Endothelial cell (in vitro differentiated cells): ENCODE measurements around the gene ALPI. TPM values are rescaled to one million over a fixed set of nuclear protein-coding genes. Genes with fewer than 3 reads are reported as not detected.

ENCODE experiments used
- DNase-seq: peaks from one replicate; pipeline ENCODE4 v3.0.0; 2021; ENCODE audit warnings: low spot score
- H3K27ac Mint-ChIP-seq: one replicate; pipeline ENCODE4 v1.8.0; 2021; ENCODE audit warnings: mixed read lengths, inconsistent platforms; ENCODE audit not compliant: unreplicated experiment
- H3K27me3 Mint-ChIP-seq: one replicate; pipeline ENCODE4 v1.8.0; 2021; ENCODE audit warnings: mild to moderate bottlenecking, moderate library complexity, mixed read lengths, inconsistent platforms; ENCODE audit not compliant: unreplicated experiment
- H3K36me3 Mint-ChIP-seq: one replicate; pipeline ENCODE4 v1.8.0; 2021; ENCODE audit warnings: mild to moderate bottlenecking, low read depth, mixed read lengths, inconsistent platforms; ENCODE audit not compliant: unreplicated experiment
- H3K4me1 Mint-ChIP-seq: one replicate; pipeline ENCODE4 v1.8.0; 2021; ENCODE audit warnings: mild to moderate bottlenecking, mixed read lengths, inconsistent platforms; ENCODE audit not compliant: unreplicated experiment
- H3K4me3 Mint-ChIP-seq: one replicate; pipeline ENCODE4 v1.8.0; 2021; ENCODE audit warnings: mild to moderate bottlenecking, mixed read lengths, inconsistent platforms; ENCODE audit not compliant: unreplicated experiment
- H3K9me3 Mint-ChIP-seq: one replicate; pipeline ENCODE4 v1.8.0; 2021; ENCODE audit warnings: mixed read lengths, inconsistent platforms; ENCODE audit not compliant: unreplicated experiment
- total RNA-seq: library from RNA; stranded (reverse); fragmentation: NEBNext Ultra II Directional; extraction: Animal tissue kit (Norgen Biotek cat#: 25700); gene quantifications from one replicate; pipeline ENCODE4 v1.2.1, GENCODE V29; 2021; ENCODE audit not compliant: unreplicated experiment
- TF ChIP-seq, protein P1 (sequence below): fragments of 200-600 bp; sonication (generic); IDR thresholded peaks from one replicate; pipeline ENCODE4 v1.5.0; 2021; ENCODE audit warnings: antibody characterized with exemption; ENCODE audit not compliant: unreplicated experiment

ALPI gene
- total RNA-seq, 1 donor from 2014 or later: not detected

DNA sequence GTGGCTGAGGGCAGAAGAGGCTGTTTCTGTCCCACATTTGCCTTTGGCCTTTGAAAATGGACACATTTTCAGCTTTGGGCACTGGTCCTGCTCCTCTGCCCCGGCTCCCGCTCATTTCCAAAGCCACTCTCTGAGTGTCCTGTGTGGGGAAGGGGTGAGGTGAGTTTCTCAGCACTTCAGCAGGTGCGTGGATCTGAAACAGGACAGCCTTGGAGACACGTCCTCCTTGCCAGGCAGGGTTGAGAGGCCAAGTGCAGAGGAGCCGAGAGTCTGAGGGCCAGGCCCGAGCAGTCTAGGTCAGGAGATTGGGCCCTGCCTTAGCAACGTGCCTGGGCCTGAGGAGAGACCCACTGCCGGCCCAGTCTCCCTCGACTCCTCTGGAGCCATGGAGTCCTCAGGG is 21.9 kb upstream of the ALPI start:
- H3K9me3 Mint-ChIP-seq: no peaks in the 10 kb centered on the region
- H3K4me3 Mint-ChIP-seq: no peak overlapping the region
- H3K36me3 Mint-ChIP-seq: no peaks in the 10 kb centered on the region
- peaks cover 7% of the 10 kb centered on the region for H3K27me3 Mint-ChIP-seq
- TF ChIP-seq, protein P1, sequence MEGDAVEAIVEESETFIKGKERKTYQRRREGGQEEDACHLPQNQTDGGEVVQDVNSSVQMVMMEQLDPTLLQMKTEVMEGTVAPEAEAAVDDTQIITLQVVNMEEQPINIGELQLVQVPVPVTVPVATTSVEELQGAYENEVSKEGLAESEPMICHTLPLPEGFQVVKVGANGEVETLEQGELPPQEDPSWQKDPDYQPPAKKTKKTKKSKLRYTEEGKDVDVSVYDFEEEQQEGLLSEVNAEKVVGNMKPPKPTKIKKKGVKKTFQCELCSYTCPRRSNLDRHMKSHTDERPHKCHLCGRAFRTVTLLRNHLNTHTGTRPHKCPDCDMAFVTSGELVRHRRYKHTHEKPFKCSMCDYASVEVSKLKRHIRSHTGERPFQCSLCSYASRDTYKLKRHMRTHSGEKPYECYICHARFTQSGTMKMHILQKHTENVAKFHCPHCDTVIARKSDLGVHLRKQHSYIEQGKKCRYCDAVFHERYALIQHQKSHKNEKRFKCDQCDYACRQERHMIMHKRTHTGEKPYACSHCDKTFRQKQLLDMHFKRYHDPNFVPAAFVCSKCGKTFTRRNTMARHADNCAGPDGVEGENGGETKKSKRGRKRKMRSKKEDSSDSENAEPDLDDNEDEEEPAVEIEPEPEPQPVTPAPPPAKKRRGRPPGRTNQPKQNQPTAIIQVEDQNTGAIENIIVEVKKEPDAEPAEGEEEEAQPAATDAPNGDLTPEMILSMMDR: no peak
- DNase-seq: no peak
- H3K27ac Mint-ChIP-seq: no peak overlapping the region
- no peaks in the 10 kb centered on the region for H3K4me1 Mint-ChIP-seq

DNA sequence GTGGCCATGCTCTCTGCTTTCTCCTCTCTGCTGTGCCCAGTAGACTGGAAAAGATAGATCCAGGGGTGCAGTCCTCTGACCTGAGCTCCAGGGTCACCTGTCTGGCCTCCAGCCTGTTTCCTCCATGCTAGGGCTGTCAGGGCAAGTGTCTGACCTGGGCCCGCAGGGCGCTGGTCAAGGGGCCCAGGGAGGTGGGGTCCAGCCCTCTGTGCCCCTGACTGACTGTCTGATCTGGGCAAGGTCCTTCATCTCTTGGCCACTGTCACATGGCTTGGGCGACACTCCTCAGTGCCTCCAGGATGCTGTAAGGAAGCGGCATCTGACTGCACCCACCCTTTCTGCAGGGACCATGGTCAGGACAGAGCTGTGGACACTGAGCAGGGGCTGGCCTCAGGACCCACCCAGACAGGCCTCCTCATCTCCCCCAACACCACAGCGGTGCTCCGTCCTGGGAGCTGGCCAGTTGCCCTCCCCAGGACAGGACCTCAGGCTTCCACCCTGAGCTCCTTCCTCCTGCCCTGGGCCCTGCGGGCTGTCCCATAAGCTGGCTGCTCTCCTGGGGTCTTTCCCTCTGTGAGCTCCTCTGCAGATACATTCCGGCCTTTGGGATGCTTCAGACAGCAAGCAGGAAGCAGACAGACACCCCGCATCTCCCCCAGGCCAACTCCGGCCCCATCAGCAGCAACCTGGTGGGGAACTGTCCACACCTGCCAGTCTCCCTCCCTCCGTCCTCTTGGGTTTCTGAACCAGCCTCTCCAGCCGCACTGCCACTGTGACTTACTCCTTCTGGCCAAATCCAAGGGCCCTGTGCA is 21.2 kb upstream of the ALPI start:
- H3K4me3 Mint-ChIP-seq: no peak overlapping the region
- DNase-seq: no peak
- peaks cover 7% of the 10 kb centered on the region for H3K27me3 Mint-ChIP-seq
- TF ChIP-seq, protein P1: no peak
- no peaks in the 10 kb centered on the region for H3K9me3 Mint-ChIP-seq
- H3K27ac Mint-ChIP-seq: no peak overlapping the region
- H3K36me3 Mint-ChIP-seq: no peaks in the 10 kb centered on the region
- no peaks in the 10 kb centered on the region for H3K4me1 Mint-ChIP-seq

DNA sequence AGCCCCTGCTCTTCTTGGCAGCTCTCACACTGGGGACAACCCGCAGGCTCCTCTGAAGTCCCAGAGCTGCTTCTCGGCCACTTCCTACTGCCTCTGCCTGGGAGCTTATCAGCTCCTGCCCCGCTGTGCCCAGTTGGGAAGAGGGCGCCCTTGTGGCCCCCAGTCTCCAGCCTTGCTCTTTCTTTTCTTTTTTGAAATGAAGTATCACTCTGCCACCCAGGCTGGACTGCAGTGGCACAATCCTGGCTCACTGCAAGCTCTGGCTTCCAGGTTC is 20.6 kb upstream of the ALPI start:
- Mint-ChIP-seq H3K27ac (no peak overlapping the region), H3K9me3 (no peaks in the 10 kb centered on the region), H3K4me1 (no peaks in the 10 kb centered on the region), H3K27me3 (peaks cover 7% of the 10 kb centered on the region), H3K4me3 (no peak overlapping the region), H3K36me3 (no peaks in the 10 kb centered on the region)
- TF ChIP-seq, protein P1: no peak
- DNase-seq: no peak

DNA sequence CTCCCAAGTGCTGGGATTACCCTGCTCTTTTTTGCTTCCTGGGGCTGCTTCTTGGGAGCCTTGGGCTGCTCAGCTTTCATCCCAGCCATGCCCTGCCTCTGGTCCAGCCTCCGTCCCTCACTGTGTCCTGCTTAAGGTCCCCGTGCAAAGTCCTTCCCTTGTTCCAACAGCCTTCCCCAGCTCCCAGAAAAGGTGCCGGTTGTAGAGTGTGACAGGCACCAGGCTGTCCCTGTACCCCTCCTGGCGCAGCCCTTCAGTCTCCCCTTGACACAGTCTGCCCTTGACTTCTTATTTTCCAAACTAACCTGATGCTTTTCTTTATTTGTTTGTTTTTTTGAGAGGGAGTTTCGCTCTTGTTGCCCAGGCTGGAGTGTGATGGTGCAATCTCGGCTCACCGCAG is 20.1 kb upstream of the ALPI start:
- DNase-seq: no peak

More for the DNA sequence above, 20.1 kb upstream of the ALPI start:
- Mint-ChIP-seq H3K27ac (no peak overlapping the region), H3K9me3 (no peaks in the 10 kb centered on the region), H3K4me1 (no peaks in the 10 kb centered on the region), H3K36me3 (no peaks in the 10 kb centered on the region), H3K4me3 (no peak overlapping the region), H3K27me3 (peaks cover 10% of the 10 kb centered on the region)
- TF ChIP-seq, protein P1: no peak
